ENCODE data around the gene TLR1. TPM values are rescaled to one million over a fixed set of nuclear protein-coding genes. Genes with fewer than 3 reads are reported as not detected.
A peak's percentile ranks its signal among the peaks of the same experiment; 100 is the strongest.

Gene TLR1
- total RNA-seq (10 to 100 TPM; 11.1 to 13.3 TPM), polyA plus RNA-seq (1 to 10 TPM; 7.1 to 7.9 (median 7.4) TPM), total RNA-seq (1.4 to 15.1 (median 9.6) reads per million in 6 experiments)

- peaks cover 20 to 40% (median 31%) of the 10 kb centered on the region in 3 donors for H3K36me3 Mint-ChIP-seq
- H3K9me3 Mint-ChIP-seq: peaks cover 3 to 39% (median 22%) of the 10 kb centered on the region in 9 donors
- peak in 4 of 10 donors; percentile 23 to 67 (median 60) for DNase-seq
- H3K27ac Mint-ChIP-seq: peak within 1 kb of the TSS; percentile 85 to 99 (median 94)
- H3K4me1 Mint-ChIP-seq: peaks cover 12 to 52% (median 25%) of the 10 kb centered on the region in 4 donors
- peak; percentile 73 to 82 for ATAC-seq
- no peaks in the 10 kb centered on the region for H3K27me3 Mint-ChIP-seq
- H3K4me3 Mint-ChIP-seq: peak within 1 kb of the TSS; percentile 71 to 92 (median 86)
- POLR2A ChIA-PET: interaction anchor here (1.5 to 1.7 kb wide), 2 partner anchors 43 to 56 kb away, joined by 7 read pairs; no protein-coding TSS in a partner anchor
Measured at GRCh38 chr4:38804654-38805295, at the start of gene TLR1. Gene TLR1, minus strand, starts transcription at chr4:38804791. Its CDS starts 5,960 bp downstream, at chr4:38798831.

GRCh38 chr4:38846015-38846414 is 41.4 kb upstream of the TLR1 start:
- POLR2A ChIA-PET: no interaction called here

GRCh38 chr4:38842994-38843393 is 38.4 kb upstream of the TLR1 start:
- POLR2A ChIA-PET: no interaction called here
- no peak for ATAC-seq
- Mint-ChIP-seq H3K4me1 (peaks cover 6 to 13% (median 8%) of the 10 kb centered on the region in 4 donors), H3K27me3 (peaks cover 0 to 1% (median 0%) of the 10 kb centered on the region in 5 donors), H3K27ac (peak overlapping the region in 1 of 10 donors; percentile 54), H3K36me3 (peaks cover 0 to 12% (median 2%) of the 10 kb centered on the region in 3 donors), H3K4me3 (no peak overlapping the region), H3K9me3 (peaks cover 0 to 11% (median 7%) of the 10 kb centered on the region in 9 donors)
- no peak for DNase-seq

More at GRCh38 chr4:38846015-38846414, 41.4 kb upstream of the TLR1 start:
- peaks cover 0 to 19% (median 18%) of the 10 kb centered on the region in 3 donors for H3K36me3 Mint-ChIP-seq
- peaks cover 8 to 35% (median 23%) of the 10 kb centered on the region in 9 donors for H3K9me3 Mint-ChIP-seq
- peaks cover 0 to 7% (median under 1%) of the 10 kb centered on the region in 4 donors for H3K4me1 Mint-ChIP-seq
- H3K27me3 Mint-ChIP-seq: no peaks in the 10 kb centered on the region
- no peak for DNase-seq
- no peak for ATAC-seq
- H3K27ac Mint-ChIP-seq: no peak overlapping the region
- H3K4me3 Mint-ChIP-seq: no peak overlapping the region

- POLR2A ChIA-PET: no interaction called here
- Mint-ChIP-seq H3K9me3 (peaks cover 0 to 31% (median 15%) of the 10 kb centered on the region in 9 donors), H3K27ac (peak overlapping the region in 5 of 10 donors; percentile 9 to 75 (median 22)), H3K27me3 (peaks cover 0 to 1% (median 0%) of the 10 kb centered on the region in 5 donors), H3K4me3 (peak overlapping the region in 7 of 10 donors; percentile 1 to 48 (median 31)), H3K36me3 (peaks cover 0 to 23% (median 20%) of the 10 kb centered on the region in 3 donors), H3K4me1 (peaks cover 16 to 28% (median 20%) of the 10 kb centered on the region in 4 donors)
- DNase-seq (peak in 3 of 10 donors; percentile 26 to 46 (median 46)), ATAC-seq (peak; percentile 70 to 77)
Measured at GRCh38 chr4:38837849-38838248, 33.3 kb upstream of the TLR1 start.

GRCh38 chr4:38837334-38837733 is 32.7 kb upstream of the TLR1 start:
- Mint-ChIP-seq H3K9me3 (peaks cover 0 to 31% (median 15%) of the 10 kb centered on the region in 9 donors), H3K4me1 (peaks cover 16 to 32% (median 20%) of the 10 kb centered on the region in 4 donors), H3K27ac (peak overlapping the region in 5 of 10 donors; percentile 9 to 75 (median 22)), H3K4me3 (peak overlapping the region in 7 of 10 donors; percentile 1 to 45 (median 26)), H3K36me3 (peaks cover 0 to 23% (median 20%) of the 10 kb centered on the region in 3 donors), H3K27me3 (peaks cover 0 to 1% (median 0%) of the 10 kb centered on the region in 5 donors)
- ATAC-seq (no peak), DNase-seq (no peak)
- POLR2A ChIA-PET: no interaction called here

- Mint-ChIP-seq H3K4me3 (no peak overlapping the region), H3K4me1 (peaks cover 16 to 42% (median 20%) of the 10 kb centered on the region in 4 donors), H3K36me3 (peaks cover 0 to 23% (median 20%) of the 10 kb centered on the region in 3 donors), H3K27me3 (no peaks in the 10 kb centered on the region), H3K27ac (peak overlapping the region in 1 of 10 donors; percentile 33), H3K9me3 (peaks cover 0 to 31% (median 15%) of the 10 kb centered on the region in 9 donors)
- DNase-seq (no peak), ATAC-seq (no peak)
- POLR2A ChIA-PET: no interaction called here
Measured at GRCh38 chr4:38834570-38834969, 30.0 kb upstream of the TLR1 start.

- Mint-ChIP-seq H3K27ac (peak overlapping the region in 1 of 10 donors; percentile 63), H3K9me3 (peaks cover 0 to 31% (median 15%) of the 10 kb centered on the region in 9 donors), H3K36me3 (peaks cover 0 to 23% (median 20%) of the 10 kb centered on the region in 3 donors), H3K4me1 (peaks cover 8 to 31% (median 12%) of the 10 kb centered on the region in 4 donors), H3K4me3 (no peak overlapping the region), H3K27me3 (no peaks in the 10 kb centered on the region)
- DNase-seq (no peak), ATAC-seq (no peak)
- POLR2A ChIA-PET: no interaction called here
Measured at GRCh38 chr4:38832624-38833528, 28.3 kb upstream of the TLR1 start.

GRCh38 chr4:38832206-38832605 is 27.6 kb upstream of the TLR1 start:
- Mint-ChIP-seq H3K4me1 (peaks cover 2 to 24% (median 6%) of the 10 kb centered on the region in 4 donors), H3K27ac (no peak overlapping the region), H3K4me3 (no peak overlapping the region), H3K27me3 (no peaks in the 10 kb centered on the region), H3K9me3 (peaks cover 0 to 28% (median 15%) of the 10 kb centered on the region in 9 donors), H3K36me3 (peaks cover 0 to 23% (median 20%) of the 10 kb centered on the region in 3 donors)
- ATAC-seq: no peak
- no peak for DNase-seq
- POLR2A ChIA-PET: no interaction called here

GRCh38 chr4:38831653-38832052 is 27.1 kb upstream of the TLR1 start:
- Mint-ChIP-seq H3K27ac (no peak overlapping the region), H3K4me1 (peaks cover 0 to 21% (median 5%) of the 10 kb centered on the region in 4 donors), H3K27me3 (no peaks in the 10 kb centered on the region), H3K4me3 (no peak overlapping the region), H3K9me3 (peaks cover 0 to 26% (median 15%) of the 10 kb centered on the region in 9 donors), H3K36me3 (peaks cover 0 to 23% (median 20%) of the 10 kb centered on the region in 3 donors)
- DNase-seq: no peak
- no peak for ATAC-seq
- POLR2A ChIA-PET: no interaction called here

GRCh38 chr4:38829237-38829636 is 24.6 kb upstream of the TLR1 start:
- ATAC-seq: no peak
- Mint-ChIP-seq H3K4me1 (peaks cover 0 to 14% (median 5%) of the 10 kb centered on the region in 4 donors), H3K9me3 (peaks cover 0 to 15% (median 4%) of the 10 kb centered on the region in 9 donors)

GRCh38 chr4:38823766-38824165 is 19.2 kb upstream of the TLR1 start:
- Mint-ChIP-seq H3K27ac (no peak overlapping the region), H3K9me3 (peaks cover 0 to 15% (median 8%) of the 10 kb centered on the region in 9 donors), H3K27me3 (peaks cover 0 to 5% (median 0%) of the 10 kb centered on the region in 5 donors), H3K4me1 (peaks cover 0 to 20% (median 4%) of the 10 kb centered on the region in 4 donors), H3K36me3 (peaks cover 0 to 13% (median 0%) of the 10 kb centered on the region in 3 donors), H3K4me3 (no peak overlapping the region)
- ATAC-seq: no peak
- POLR2A ChIA-PET: no interaction called here
- no peak for DNase-seq

More at GRCh38 chr4:38829237-38829636, 24.6 kb upstream of the TLR1 start:
- Mint-ChIP-seq H3K4me3 (no peak overlapping the region), H3K27me3 (peaks cover 0 to 5% (median 0%) of the 10 kb centered on the region in 5 donors), H3K27ac (no peak overlapping the region), H3K36me3 (peaks cover 0 to 5% (median 4%) of the 10 kb centered on the region in 3 donors)
- DNase-seq: no peak
- POLR2A ChIA-PET: no interaction called here

GRCh38 chr4:38822748-38823303 is 18.2 kb upstream of the TLR1 start:
- Mint-ChIP-seq H3K4me1 (peaks cover 0 to 27% (median 4%) of the 10 kb centered on the region in 4 donors), H3K4me3 (no peak overlapping the region), H3K27ac (no peak overlapping the region), H3K36me3 (peaks cover 0 to 13% (median 0%) of the 10 kb centered on the region in 3 donors), H3K9me3 (peaks cover 0 to 15% (median 8%) of the 10 kb centered on the region in 9 donors), H3K27me3 (peaks cover 0 to 5% (median 0%) of the 10 kb centered on the region in 5 donors)
- DNase-seq: no peak
- POLR2A ChIA-PET: no interaction called here
- no peak for ATAC-seq
